HCT116 (cell line): ENCODE measurements around the gene NALCN.

Experiments used
- CEBPB ChIP-seq: IDR thresholded peaks from 2 replicates; pipeline ENCODE4 v1.6.1; 2012; ENCODE audit warnings: low read depth
- EGR1 ChIP-seq: IDR thresholded peaks from 2 replicates; pipeline ENCODE4 v1.6.1; 2012; ENCODE audit warnings: low read depth
- EZH2 ChIP-seq: fragments of 200-600 bp; sonication (generic); IDR thresholded peaks from 2 replicates; pipeline ENCODE4 v1.6.1; 2017; ENCODE audit warnings: antibody characterized with exemption, mixed run types
- EZH2phosphoT487 ChIP-seq: fragments of 200-600 bp; IDR thresholded peaks from 2 replicates; pipeline ENCODE4 v1.6.1; 2018; ENCODE audit warnings: antibody characterized with exemption, borderline replicate concordance
- FOSL1 ChIP-seq: IDR thresholded peaks from 2 replicates; pipeline ENCODE4 v1.6.1; 2012; ENCODE audit warnings: low read depth
- JUND ChIP-seq: IDR thresholded peaks from 2 replicates; pipeline ENCODE4 v1.6.1; 2012
- POLR2A ChIP-seq: IDR thresholded peaks from 2 replicates; pipeline ENCODE4 v1.7.0; 2011; ENCODE audit warnings: borderline replicate concordance; ENCODE audit not compliant: insufficient read depth, insufficient read length; ENCODE audit errors: extremely low read depth
- SP1 ChIP-seq: IDR thresholded peaks from 2 replicates; pipeline ENCODE4 v1.6.1; 2012; ENCODE audit warnings: low read depth
- TCF7L2 ChIP-seq: IDR thresholded peaks from 2 replicates; pipeline ENCODE4 v1.7.0; 2011; ENCODE audit warnings: borderline replicate concordance, inconsistent platforms; ENCODE audit not compliant: insufficient read depth, insufficient read length; ENCODE audit errors: extremely low read depth
- YY1 ChIP-seq: IDR thresholded peaks from 2 replicates; pipeline ENCODE4 v1.6.1; 2011; ENCODE audit warnings: low read length, low read depth, moderate library complexity, mild to moderate bottlenecking; ENCODE audit not compliant: insufficient replicate concordance; ENCODE audit errors: extremely low read depth
- TF ChIP-seq, protein P1 (sequence below): IDR thresholded peaks from 2 replicates; pipeline ENCODE4 v1.6.1; 2012
- TF ChIP-seq, protein P2 (sequence below), 3 experiments: fragments of 200-600 bp in 1 of 3; sonication (generic) in 1 of 3; IDR thresholded peaks in 2 of 3; conservative IDR thresholded peaks in 1 of 3; 2 replicates each; pipeline ENCODE4 v1.5.1; 2012 to 2017; ENCODE audit warnings: low read depth in 2 of 3, low read length in 2 of 3, antibody characterized with exemption in 1 of 3, borderline replicate concordance in 1 of 3, control low read depth in 1 of 3, mild to moderate bottlenecking in 1 of 3, mixed read lengths in 1 of 3, mixed run types in 1 of 3, moderate library complexity in 1 of 3; ENCODE audit not compliant: insufficient read depth in 1 of 3
- TF ChIP-seq, protein P3 (sequence below): IDR thresholded peaks from 2 replicates; pipeline ENCODE4 v1.6.1; 2011; ENCODE audit warnings: mild to moderate bottlenecking, low read length, moderate library complexity; ENCODE audit not compliant: insufficient replicate concordance; ENCODE audit errors: extremely low read depth

DNA sequence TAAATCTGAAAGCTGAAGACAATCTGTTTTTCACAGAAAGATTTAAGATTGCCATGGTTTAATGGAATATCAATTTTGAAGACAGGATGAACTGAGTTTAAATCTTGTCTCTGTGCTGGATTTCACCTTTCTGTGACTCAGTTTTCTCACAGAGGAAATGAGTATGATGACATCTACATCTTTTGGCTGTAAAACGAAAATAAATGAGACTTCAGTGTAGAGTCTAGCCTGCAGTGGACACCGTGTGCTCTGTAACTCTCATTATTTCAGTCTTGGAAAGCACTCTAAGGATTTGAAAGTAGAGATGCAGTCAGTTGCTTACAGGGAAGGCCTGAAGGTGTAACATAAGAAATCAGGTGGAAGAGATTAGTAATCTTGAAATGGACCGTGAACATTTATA is 150.4 kb downstream of the NALCN start:
- TF ChIP-seq, protein P1, sequence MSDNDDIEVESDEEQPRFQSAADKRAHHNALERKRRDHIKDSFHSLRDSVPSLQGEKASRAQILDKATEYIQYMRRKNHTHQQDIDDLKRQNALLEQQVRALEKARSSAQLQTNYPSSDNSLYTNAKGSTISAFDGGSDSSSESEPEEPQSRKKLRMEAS, result no peak
- no peak for TF ChIP-seq TCF7L2
- TF ChIP-seq, protein P2, sequence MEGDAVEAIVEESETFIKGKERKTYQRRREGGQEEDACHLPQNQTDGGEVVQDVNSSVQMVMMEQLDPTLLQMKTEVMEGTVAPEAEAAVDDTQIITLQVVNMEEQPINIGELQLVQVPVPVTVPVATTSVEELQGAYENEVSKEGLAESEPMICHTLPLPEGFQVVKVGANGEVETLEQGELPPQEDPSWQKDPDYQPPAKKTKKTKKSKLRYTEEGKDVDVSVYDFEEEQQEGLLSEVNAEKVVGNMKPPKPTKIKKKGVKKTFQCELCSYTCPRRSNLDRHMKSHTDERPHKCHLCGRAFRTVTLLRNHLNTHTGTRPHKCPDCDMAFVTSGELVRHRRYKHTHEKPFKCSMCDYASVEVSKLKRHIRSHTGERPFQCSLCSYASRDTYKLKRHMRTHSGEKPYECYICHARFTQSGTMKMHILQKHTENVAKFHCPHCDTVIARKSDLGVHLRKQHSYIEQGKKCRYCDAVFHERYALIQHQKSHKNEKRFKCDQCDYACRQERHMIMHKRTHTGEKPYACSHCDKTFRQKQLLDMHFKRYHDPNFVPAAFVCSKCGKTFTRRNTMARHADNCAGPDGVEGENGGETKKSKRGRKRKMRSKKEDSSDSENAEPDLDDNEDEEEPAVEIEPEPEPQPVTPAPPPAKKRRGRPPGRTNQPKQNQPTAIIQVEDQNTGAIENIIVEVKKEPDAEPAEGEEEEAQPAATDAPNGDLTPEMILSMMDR (IDR thresholded peaks at IDR 0.05 in 2 of 3, conservative IDR thresholded peaks at IDR 0.05 in 1 of 3; ENCODE audit: borderline replicate concordance in 1 of 3, insufficient read depth in 1 of 3, low read depth in 2 of 3, low read length in 2 of 3), result no peak
- TF ChIP-seq EZH2phosphoT487, result no peak
- no peak for TF ChIP-seq FOSL1
- TF ChIP-seq EGR1, result no peak
- TF ChIP-seq EZH2, result no peak
- no peak for TF ChIP-seq YY1
- TF ChIP-seq POLR2A, result no peak
- TF ChIP-seq CEBPB, result no peak
- no peak for TF ChIP-seq JUND
- TF ChIP-seq SP1, result no peak
- TF ChIP-seq, protein P3, sequence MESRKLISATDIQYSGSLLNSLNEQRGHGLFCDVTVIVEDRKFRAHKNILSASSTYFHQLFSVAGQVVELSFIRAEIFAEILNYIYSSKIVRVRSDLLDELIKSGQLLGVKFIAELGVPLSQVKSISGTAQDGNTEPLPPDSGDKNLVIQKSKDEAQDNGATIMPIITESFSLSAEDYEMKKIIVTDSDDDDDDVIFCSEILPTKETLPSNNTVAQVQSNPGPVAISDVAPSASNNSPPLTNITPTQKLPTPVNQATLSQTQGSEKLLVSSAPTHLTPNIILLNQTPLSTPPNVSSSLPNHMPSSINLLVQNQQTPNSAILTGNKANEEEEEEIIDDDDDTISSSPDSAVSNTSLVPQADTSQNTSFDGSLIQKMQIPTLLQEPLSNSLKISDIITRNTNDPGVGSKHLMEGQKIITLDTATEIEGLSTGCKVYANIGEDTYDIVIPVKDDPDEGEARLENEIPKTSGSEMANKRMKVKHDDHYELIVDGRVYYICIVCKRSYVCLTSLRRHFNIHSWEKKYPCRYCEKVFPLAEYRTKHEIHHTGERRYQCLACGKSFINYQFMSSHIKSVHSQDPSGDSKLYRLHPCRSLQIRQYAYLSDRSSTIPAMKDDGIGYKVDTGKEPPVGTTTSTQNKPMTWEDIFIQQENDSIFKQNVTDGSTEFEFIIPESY, result no peak
